Stimulated activated naive CD4-positive, alpha-beta T cell treated with Interleukin-2 at 50 U/mL for 16 hours (primary cell): ENCODE results near the gene SMAD2.
"Not testable (repeated sequence)": the region's sequence is repeated elsewhere in the genome, so short reads cannot be mapped to it uniquely, and the experiment has no call there.

Experiments used
- DNase-seq: peaks from one replicate; lab custom pipeline; 2025; lab: John Stamatoyannopoulos, UW

The SMAD2 gene

DNA sequence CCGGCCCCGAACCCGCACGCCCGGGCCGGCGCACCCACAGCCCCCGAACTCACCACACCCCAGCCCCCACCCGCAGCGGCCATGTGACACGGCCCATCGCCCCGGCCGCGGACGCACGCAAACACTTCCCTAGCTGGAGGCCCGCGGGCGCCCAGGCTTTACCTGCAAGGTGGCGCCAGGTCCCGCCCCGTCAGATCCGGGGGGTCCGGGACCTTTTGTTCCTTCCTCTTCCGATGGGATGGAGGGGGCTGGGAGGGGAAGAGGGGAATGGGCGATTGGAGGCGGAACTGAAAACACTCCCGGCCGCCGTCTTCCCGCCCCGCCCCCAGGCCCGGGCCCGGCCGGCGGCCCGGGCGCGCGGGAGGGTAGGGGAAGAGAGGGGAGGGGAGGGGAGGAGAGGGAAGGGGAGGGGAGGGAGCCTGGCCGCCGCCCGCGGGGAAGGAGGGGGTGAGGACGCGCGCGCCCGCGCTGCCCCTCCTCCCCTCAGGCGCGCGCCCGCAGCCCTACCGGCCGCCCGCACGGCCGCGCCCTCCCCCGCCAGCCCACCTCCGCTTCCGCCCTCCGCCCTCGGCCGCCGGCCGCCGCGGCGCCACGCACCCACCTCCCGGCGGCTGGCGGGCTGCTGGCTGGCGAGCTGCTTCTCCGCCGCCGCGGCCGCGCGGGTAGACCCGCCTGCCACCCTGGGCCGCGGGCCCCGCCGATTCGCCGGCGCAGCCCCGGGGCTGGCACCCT is at the start of gene SMAD2:
TSS of gene SMAD2 (minus strand) at position 461 of the 732 bp plus-strand sequence. CDS start 33,903 bp downstream, outside the sequence.
- peak; percentile 81 for DNase-seq

DNA sequence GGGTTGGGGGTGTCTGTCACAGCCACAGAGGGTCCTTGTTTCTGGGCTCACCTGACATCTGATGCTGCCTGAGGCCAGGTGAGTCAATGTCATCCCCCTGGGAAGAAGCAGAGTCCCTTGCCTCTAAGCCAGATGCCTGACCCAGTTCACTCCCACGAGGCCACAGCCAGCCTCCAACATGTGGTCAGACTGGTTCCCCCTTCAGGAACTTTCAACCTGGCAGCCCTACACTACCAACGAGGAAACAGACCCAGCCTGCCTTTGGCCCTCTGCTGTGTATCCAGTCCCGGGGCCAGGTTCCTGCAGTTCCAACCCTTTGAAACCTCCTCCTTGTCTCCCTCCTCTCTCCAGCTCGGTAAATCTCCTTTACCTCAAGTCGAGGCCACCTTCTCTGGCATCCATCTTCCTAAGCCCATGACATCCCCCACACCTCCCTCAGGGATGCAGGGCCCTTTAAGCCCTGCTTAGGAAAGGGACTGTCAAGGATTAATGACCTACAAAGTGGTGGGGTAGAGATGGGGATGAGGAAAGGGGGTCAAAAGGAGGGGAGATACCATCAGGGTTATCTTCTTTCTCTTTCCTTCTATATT is 49.2 kb upstream of the SMAD2 start:
- DNase-seq, result no peak

DNA sequence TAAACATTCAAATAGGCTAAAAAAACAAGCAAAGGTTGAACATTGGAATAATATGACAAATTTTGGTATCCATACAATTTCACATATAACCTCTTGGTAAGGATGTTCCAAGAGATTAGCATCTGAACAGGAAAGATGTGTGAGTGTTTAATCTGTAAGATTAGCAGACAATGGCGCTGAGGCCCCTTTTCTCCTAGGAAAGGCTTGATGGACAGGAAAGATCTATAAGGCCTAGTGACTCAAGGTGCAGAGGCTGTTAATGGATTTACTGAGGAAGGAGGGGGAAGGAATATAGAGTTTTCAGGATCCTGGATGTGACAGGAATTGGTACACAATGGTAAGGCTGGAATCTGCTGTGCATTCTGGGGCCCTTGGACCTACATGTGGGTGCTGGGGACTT is 48.1 kb upstream of the SMAD2 start:
- DNase-seq, result no peak

DNA sequence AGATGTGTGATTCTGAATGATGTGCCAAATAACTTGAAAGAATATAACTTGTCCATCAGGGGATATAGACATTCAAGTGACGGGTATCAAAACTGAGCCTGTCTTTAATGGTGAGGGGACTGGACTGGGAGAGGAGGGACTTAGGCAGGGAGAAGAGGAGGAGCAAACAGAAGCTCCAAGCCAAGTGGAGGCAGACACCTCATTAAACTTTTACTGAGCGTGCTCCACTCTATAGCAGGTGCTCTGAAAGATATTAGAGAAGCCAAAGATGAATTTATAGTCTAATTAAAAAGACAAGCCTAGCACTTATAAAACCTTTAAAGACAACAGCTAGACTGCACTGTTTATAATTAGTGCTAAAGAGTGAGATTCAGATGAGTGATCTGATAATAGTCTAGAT is 47.7 kb upstream of the SMAD2 start:
- no peak for DNase-seq

DNA sequence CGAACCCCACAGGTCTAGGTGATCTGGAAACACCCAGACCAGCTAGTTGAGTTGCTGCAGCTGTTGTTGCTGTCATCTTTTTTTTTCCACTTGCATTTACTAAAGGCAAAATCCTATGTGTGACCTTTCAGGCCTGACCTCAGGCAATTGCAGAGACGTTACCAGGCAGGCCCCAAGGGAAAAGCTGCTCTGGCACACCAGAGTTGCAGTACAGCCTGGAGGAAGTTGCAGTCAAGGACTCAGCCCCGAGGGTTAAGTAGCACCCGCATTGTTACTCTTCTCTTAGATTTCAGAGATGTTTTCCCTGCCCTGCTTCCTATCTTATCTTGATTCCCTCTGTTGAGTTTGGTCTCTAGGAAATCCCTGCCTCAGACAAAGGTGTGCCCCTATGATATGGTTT is 45.2 kb upstream of the SMAD2 start:
- DNase-seq, result no peak

DNA sequence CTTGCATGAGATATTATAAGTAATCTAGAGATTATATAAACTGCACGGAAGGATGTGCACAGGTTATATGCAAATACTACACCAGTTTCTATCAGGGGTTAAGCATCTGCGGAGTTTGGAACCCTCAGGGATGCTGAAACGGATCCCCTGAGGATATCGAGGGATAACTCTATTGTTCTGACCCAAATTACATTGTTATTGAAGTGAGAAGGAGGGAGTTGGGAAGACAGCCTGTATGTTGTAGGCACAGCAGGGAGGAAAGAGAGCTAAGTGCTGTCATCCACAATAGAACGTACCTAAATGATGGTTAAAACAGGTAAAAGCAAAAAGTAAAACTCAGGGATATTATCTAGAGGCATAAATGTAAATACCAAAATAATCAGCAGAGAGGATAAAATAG is 44.6 kb upstream of the SMAD2 start:
- no peak for DNase-seq

DNA sequence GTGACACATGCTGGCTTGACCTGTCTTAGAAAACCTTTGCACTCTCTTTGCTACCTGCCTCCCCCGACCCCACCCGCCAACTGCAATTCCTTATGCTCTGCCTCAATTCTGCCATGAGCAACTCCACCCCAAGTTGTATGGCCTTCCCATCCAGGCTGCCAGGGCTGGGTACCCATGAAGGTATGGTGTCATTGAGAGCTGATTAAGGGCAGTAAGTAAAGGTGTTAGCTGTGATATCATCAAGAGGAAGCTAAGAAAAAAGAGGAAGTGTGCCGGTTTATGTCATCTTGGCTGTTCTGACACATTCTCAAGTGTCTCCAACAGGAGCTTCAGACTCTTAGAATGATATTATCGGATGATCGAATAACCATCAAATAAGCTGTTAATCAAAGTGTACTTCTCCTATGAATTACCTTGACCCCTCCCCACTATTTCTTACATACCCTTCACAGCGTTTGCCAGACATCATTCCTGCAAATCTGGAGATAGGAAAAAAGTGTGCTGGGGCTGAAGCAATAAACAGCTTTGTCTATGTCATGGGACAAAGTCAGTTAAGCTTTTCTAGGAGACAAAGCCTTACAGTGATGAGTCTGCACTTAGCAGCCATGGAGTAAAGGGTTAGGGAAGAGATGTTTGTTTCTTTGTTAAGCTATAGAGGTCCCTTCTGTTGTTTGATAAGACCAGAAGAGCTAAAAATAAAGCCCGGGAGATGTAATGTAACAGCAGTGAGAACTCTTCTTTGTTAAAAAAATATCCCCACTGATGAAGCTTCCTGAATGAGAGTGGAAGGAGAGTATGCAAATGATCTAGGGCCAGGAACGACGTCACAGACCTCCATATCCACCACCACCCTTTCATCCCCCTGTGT is 40.4 kb upstream of the SMAD2 start:
- no peak for DNase-seq

DNA sequence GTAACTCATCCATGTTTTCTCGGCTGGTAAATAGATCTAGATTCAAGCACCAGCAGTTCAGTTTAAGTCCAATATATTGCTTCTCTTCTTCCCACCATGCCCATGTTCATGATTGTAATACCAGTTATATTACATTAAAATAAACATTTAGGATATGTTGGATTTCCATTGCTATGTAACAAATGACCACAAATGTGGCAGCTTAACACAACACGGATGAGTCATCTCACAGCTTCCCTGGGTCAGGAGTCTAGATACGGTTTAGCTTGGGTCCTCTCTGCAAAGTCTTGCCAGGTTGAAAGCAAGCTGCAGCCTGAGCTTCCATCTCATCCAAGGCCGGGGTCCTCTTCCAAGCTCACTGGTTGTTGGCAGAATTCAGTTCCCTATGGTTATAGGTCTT is 39.4 kb upstream of the SMAD2 start:
- no peak for DNase-seq

DNA sequence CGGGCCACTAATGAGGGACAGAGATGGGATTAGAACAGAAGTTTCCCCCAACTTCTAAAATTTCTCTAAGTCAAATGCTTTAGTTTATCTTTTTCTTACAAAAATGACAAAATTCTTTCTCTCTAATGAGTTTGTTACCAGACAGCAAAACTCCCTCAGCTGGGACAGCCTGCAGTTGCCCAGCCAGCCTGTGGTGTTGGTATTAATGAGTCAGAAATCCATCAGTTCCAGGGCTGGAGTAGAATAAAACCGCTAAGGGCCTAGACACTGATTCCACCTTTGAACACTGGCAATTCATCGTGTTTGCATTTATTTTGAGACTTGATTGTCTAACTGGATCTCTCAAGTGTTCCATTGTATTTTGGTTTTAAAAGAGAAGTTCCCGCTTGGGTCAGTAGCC is 38.3 kb upstream of the SMAD2 start:
- DNase-seq, result no peak

DNA sequence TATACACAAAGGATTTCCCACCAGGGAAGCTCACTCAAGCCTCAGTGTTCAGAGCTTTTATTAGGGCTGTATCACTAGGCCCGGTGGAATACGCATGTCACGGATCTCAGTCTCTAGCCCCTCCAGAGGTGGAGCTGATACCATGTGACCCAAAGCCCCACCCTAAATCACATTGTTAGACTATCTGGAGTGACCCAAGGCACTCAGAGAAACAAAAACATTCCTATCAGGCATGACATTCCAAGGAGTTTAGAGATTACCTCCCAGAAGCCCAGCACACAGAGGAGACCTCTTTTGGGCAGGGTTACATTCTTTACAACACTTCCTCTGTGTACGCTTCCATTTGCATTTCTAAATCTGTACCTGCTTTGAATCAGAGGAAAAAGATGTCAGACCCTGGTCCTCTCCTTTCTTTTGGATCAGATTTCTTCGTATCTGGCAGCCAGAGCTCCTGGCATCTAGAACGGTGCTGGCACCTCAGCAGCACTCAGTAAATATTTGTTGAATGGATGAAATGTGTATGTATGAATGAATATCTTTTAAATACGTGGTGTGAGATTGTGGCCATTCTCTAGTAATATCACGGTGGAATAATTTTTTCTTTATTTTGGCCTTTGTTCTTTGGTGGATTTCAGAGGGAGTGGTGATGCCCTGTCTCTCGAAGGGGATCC is 37.7 kb upstream of the SMAD2 start:
- DNase-seq, result no peak

DNA sequence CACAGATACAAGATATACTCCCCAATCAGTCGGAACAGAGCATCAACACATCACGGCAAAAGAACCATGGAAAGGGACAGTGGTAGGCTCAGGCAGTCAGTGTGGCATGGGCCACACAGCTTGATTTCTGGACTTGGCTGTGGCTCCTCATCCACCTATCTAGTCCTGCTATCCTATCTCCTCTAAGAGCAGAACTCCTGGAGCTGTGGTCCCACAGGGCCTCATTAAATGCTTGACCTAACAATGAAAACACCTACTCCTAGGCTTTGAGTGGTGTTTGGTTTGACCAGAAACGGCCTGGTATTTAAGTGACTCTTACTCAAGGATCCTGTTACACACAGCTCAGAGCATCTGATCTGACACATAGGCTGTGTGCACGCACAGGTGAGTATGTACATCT is 33.6 kb upstream of the SMAD2 start:
- no peak for DNase-seq

DNA sequence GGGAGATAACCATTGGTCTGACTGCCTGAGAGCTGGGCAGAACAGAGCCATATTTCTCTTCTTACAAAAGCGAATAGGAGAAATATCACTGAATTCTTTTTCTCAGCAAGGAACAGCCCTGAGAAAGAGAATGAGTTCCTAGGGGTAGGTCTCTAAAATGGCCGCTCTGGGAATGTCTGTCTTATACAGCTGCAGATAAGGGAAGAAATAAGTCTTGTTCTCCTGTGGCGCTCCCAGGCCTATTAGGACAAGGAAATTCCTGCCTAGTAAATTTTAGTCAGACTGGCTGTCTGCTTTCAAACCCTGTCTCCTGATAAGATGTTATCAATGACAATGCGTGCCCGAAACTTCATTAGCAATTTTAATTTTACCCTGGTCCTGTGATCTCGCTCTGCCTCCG is 30.5 kb upstream of the SMAD2 start:
- DNase-seq, result not testable (repeated sequence)

DNA sequence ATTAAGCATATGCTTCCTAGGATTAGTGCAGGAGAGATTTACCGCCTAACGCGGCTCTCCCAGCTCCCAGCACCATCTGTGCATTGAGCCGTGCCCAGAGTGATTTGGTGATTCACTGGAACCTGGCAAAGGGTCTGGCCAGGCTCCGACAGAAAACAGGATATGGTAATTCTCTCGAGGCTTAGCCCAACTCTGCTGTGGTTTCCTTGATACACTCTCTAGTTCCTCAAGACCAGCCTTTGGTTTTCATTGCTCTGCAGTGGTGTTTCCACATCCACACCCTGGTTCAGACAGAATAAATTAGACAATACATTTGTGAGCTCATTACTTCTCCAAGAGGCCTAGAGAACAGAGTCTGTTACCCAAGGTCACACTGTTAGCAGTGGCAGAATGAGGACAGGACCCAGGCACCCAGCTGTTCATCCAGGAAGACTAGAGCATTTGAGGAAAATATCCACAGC is 23.0 kb upstream of the SMAD2 start:
- no peak for DNase-seq

DNA sequence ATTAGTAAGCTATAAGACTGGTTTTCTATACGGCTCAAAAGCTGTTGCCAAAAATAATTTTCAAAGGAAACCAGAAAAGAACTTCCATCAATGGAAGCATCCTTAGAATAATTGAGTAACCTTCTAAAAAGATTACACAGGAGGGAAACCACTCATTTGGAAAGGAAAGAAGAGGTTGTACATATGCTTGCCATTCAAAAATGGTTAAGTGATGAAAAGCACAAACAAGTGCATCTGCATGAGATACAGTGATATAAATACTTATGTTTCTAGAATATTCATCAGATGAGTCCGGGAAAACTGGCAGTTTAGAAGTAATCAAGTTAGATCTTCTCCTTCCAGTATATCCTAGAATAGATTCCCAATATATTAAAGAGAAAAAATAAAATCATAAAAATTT is 20.1 kb upstream of the SMAD2 start:
- no peak for DNase-seq

DNA sequence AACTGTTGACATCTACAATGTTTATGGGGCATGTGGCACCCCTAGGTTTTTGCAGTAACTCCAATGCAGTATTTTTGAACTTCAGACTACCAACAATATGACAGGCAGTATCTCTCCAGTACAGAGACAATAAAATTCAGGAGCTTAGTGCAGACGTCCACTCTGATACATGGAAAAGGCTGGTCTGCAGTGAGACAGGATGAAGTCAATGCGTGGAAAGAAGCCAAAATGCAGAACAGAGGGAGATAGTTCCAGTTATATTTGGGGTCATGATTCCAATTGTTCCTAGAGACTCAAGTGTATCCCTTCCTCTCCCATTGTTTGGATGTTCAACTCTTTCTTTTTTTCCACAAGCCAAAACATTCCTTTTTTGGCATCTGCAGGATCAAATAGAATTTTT is 18.7 kb upstream of the SMAD2 start:
- DNase-seq, result no peak

DNA sequence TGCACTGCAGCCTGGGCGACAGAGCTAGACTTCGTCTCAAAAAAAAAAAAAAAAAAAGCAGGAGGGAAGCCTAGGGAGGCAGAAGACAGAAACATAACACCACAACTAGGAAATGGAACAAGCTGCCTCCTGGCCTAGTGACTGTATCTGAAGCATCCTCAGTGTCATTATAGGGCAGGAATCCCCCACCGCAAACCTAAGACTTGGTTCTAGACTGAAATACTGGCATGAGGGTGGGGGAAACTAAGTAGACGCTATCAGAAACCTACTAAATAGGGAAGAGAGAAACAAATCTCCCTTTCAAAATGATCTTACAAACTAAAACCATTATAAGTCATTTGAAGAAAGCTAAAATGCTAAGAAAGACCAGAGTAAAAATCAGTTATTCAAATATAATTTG is 16.4 kb upstream of the SMAD2 start:
- DNase-seq, result no peak

DNA sequence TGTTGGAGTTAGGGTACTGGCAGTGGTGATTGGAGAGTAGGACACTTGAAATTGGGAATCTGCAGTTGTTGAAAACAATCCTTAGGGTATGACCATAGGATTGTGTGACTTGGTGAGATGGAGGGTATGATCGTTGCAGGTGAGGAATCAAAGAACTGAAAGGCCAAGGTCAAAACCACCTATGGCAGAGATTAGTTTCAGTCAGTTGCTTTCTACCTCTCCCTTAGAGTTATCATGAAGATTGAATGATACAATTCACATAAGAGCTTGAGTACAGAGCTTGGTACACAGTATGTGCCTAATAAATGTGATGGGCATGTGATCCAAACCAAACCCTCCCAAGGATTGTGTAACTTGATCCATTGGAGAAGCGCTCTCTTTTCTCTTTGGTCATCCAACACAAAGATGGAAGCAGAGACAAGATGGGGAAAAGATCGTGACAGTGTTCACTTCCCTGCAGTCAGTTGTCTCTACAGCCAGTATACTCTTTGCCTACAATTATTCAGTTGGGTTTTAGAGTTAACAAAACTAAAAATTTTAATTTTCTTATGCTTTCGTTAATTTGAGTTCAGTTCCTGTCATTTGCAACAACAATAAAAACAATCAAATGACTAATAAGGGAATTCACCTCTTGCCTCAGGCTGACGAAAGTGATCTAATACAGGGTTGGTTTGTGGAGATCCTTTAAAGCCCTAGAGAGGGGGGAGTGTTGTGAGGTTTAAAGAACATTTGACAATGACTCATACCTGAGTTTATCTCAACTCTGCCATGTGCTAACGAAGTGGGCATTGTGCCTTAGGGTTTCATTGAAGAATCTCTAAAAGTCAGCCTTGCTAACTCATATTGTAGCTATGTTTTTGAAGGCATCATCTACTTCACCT is 14.8 kb upstream of the SMAD2 start:
- no peak for DNase-seq

DNA sequence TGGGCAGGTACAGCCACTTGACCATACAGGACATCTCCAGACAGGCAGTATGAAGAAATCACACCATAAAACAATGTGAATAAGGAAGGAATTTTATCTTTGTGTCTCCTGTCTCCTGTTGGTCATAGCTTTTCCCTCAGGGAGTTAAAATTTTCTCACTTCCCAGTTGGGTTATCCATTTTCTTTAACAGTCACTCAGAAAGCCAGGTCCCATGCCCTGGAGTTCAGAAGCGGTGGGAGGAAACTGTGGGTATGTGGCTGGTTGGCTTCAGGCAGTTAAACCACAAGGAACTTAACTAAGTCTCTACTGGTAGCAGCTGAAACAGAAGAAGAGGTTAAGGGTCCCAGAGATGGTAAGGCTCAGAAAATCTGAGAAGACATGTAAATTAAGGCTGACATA is 6.5 kb upstream of the SMAD2 start:
- no peak for DNase-seq

DNA sequence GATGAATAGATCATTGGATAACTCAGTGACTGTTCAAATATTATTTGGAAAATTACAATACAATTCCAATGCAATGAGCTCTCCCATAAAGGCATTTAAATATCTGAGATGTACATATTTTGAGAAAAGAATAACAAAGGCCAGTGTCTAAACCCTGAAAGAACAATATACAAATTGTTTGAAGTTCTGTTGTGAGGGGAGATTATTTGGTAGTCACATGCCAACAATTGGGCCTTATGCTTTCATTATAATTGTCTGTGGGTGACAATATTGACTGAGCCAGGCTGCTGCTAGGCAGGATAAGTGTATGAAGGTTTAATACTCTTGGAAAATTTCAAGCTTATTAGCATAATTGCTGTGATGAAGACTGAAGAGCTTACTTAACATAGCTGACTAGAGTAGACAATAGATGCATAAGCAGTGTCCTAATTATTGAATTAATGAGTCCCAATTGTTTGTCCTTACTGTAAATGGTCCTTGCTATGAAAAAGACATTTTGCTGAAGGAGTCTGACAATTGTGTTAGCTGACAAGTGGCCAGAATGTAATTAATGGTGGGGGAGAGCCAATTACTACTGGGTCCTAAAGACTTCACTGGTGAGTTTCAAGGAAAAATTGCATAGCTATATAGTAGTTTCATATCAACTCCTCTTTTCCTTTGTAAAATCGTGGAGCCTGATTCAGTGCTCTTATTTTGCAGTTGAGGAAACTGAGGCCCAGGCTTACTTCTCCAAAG is 5.0 kb upstream of the SMAD2 start:
- DNase-seq, result no peak

DNA sequence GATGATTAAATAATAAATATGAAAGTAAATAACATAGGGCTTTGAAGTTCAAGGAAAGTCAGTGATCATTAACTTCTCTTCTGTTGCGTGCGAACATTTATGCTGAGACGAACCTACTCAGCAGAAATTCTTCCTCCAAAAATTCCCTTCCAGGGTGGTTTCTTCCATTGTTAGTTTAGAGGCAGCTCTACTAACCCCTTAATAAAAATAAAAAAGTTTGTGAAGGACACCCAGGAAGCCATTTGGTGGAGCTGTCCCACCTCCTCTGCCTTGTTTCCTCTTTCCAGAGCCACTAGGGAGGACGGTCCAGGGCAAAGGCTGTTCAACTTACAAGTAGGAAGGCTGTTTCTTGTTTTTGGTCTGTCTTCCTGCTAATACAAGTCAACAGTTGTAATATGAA is 2.1 kb upstream of the SMAD2 start:
- DNase-seq, result no peak

DNA sequence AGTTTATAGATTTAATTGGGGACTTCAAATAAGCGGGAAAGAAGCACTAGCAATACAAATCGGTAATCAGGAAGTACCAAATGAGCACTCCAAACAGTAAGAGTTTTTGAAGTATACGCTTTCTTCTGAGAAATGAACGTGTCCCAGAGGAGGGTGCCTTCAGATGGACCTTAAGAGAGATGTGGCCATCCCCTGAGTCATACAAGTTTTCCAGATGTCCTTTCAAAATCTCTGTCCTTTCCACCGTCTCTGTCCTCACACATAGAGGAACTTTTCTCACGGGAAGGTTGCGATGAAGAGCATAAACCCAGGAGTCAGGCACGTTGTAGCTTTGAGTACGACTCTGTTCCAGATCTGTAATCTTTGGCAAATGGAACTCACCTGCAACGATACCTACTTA is 1.7 kb upstream of the SMAD2 start:
- no peak for DNase-seq
